Neuronal stem cell (in vitro differentiated cells): ENCODE data around the gene STAT5B.
"Not testable (repeated sequence)": the region's sequence is repeated elsewhere in the genome, so short reads cannot be mapped to it uniquely, and the experiment has no call there.

Source experiments
- DNase-seq: peaks from one replicate; pipeline ENCODE4 v3.0.0-alpha.2; 2013; ENCODE audit warnings: low spot score
- H2AFZ ChIP-seq: one replicate; pipeline ENCODE4 v1.6.1; 2013; ENCODE audit warnings: mild to moderate bottlenecking, low read length, inconsistent platforms
- H2AK5ac ChIP-seq: 2 replicates; pipeline ENCODE4 v1.6.1; 2013; ENCODE audit warnings: low read depth, mild to moderate bottlenecking, inconsistent platforms, low read length, moderate library complexity, mixed read lengths
- H2BK120ac ChIP-seq: 2 replicates; pipeline ENCODE4 v1.6.1; 2013; ENCODE audit warnings: low read depth, mild to moderate bottlenecking, inconsistent platforms, low read length, moderate library complexity, mixed read lengths
- H2BK12ac ChIP-seq: one replicate; pipeline ENCODE4 v1.6.1; 2013; ENCODE audit warnings: low read length, inconsistent platforms
- H2BK15ac ChIP-seq: 2 replicates; pipeline ENCODE4 v1.6.1; 2013; ENCODE audit warnings: mild to moderate bottlenecking, low read length, inconsistent platforms, mixed read lengths
- H2BK5ac ChIP-seq: one replicate; pipeline ENCODE4 v1.6.1; 2013; ENCODE audit warnings: inconsistent platforms, mild to moderate bottlenecking, low read length, moderate library complexity
- H3K14ac ChIP-seq: one replicate; pipeline ENCODE4 v1.6.1; 2013; ENCODE audit warnings: low read length, inconsistent platforms
- H3K18ac ChIP-seq: 2 replicates; pipeline ENCODE4 v1.6.1; 2013; ENCODE audit warnings: low read length, inconsistent platforms
- H3K23ac ChIP-seq: 2 replicates; pipeline ENCODE4 v1.6.1; 2013; ENCODE audit warnings: low read depth, mild to moderate bottlenecking, mixed read lengths, low read length, inconsistent platforms; ENCODE audit not compliant: poor library complexity
- H3K27ac ChIP-seq: replicated peaks from 3 replicates; pipeline ENCODE4 v1.5.1; 2013; ENCODE audit warnings: low read length, inconsistent platforms
- H3K27me3 ChIP-seq, 3 experiments: 2 replicates each; pipeline ENCODE4 v1.6.1; 2013; ENCODE audit warnings: low read length in 3 of 3, mild to moderate bottlenecking in 2 of 3, inconsistent platforms in 1 of 3, low read depth in 1 of 3, mixed read lengths in 1 of 3, moderate library complexity in 1 of 3; ENCODE audit not compliant: control insufficient read depth in 3 of 3, insufficient read depth in 3 of 3
- H3K36me3 ChIP-seq, 2 donors: replicated peaks in 1 of 2; 2 replicates each; pipeline ENCODE4 v1.6.1; 2013; ENCODE audit warnings: low read length in 2 of 2; ENCODE audit not compliant: control insufficient read depth in 2 of 2, insufficient read depth in 2 of 2
- H3K4ac ChIP-seq: 2 replicates; pipeline ENCODE4 v1.6.1; 2013; ENCODE audit warnings: inconsistent platforms, mild to moderate bottlenecking, low read length, moderate library complexity
- H3K4me1 ChIP-seq, 2 donors: 1 replicate in 1 of 2; 2 replicates in 1 of 2; pipeline ENCODE4 v1.6.1; 2013; ENCODE audit warnings: low read length in 2 of 2, low read depth in 1 of 2; ENCODE audit not compliant: control insufficient read depth in 2 of 2, insufficient read depth in 1 of 2
- H3K4me2 ChIP-seq: one replicate; pipeline ENCODE4 v1.6.1; 2013; ENCODE audit warnings: mild to moderate bottlenecking, low read length, inconsistent platforms; ENCODE audit not compliant: insufficient read depth, poor library complexity, severe bottlenecking
- H3K4me3 ChIP-seq, 2 donors: 2 replicates each; pipeline ENCODE4 v1.5.1; 2013; ENCODE audit warnings: low read length in 2 of 2, mild to moderate bottlenecking in 2 of 2, inconsistent platforms in 1 of 2, moderate library complexity in 1 of 2
- H3K79me1 ChIP-seq: one replicate; pipeline ENCODE4 v1.6.1; 2013; ENCODE audit warnings: low read depth, mild to moderate bottlenecking, inconsistent platforms, low read length, moderate library complexity
- H3K9ac ChIP-seq: one replicate; pipeline ENCODE4 v1.6.1; 2013; ENCODE audit warnings: mild to moderate bottlenecking, low read depth, low read length, inconsistent platforms; ENCODE audit not compliant: poor library complexity
- H3K9me3 ChIP-seq, 2 donors: replicated peaks in 1 of 2; 2 replicates each; pipeline versions ENCODE3 to v1.6.1; 2013; ENCODE audit warnings: low read length in 2 of 2, mild to moderate bottlenecking in 2 of 2, inconsistent platforms in 1 of 2, low read depth in 1 of 2, mixed read lengths in 1 of 2, moderate library complexity in 1 of 2; ENCODE audit not compliant: control insufficient read depth in 2 of 2, insufficient read depth in 1 of 2
- H4K8ac ChIP-seq: one replicate; pipeline ENCODE4 v1.6.1; 2013; ENCODE audit warnings: low read depth, mild to moderate bottlenecking, inconsistent platforms, low read length, moderate library complexity
- H4K91ac ChIP-seq: one replicate; pipeline ENCODE4 v1.6.1; 2013; ENCODE audit warnings: low read length, low read depth, mild to moderate bottlenecking, inconsistent platforms; ENCODE audit not compliant: poor library complexity
- WGBS, 2 donors: extraction: QIAGEN DNeasy Blood & Tissue Kit; methylation state at CpG; one replicate each; pipeline ENCODE4 v1.1.7; 2013; ENCODE audit warnings: missing lambda C conversion rate in 2 of 2, mixed read lengths in 1 of 2; ENCODE audit not compliant: insufficient read length in 2 of 2, insufficient replicate concordance in 1 of 2; ENCODE audit errors: extremely low coverage in 2 of 2; 5-methylcytosine and 5-hydroxymethylcytosine counted together

Gene STAT5B

DNA sequence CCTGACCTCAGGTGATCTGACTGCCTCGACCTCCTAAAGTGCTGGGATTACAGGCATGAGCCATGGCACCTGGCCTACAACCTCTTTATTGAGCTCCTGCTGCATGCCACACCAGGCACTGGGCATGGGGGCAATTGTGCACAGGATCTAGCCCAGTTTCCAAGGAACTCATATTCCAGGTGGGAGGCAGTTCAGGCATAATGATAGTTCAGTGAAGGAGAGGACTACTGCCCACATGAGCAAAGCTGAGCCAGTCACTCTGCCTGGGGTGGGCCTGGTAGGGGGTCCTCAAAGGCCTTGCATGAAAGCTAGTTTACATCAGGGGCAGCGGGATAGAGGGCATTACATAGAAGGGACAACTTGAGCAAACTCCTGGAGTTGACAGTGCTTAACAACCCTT, 88.4 kb downstream of the STAT5B start:
- DNase-seq, result no peak
- Histone ChIP-seq H3K4me3 (no peak overlapping the region), H2AK5ac (peak overlapping the region; percentile 13), H2BK15ac (no peak overlapping the region), H3K18ac (no peak overlapping the region), H3K79me1 (no peaks in the 10 kb centered on the region), H3K4ac (no peak overlapping the region), H3K14ac (no peak overlapping the region), H2BK12ac (no peak overlapping the region), H2BK5ac (no peak overlapping the region), H4K8ac (no peak overlapping the region), H3K27me3 (peaks cover 5 to 21% (median 9%) of the 10 kb centered on the region in 3 experiments), H3K9me3 (no peaks in the 10 kb centered on the region), H3K27ac (no peak overlapping the region), H4K91ac (no peak overlapping the region), H2BK120ac (no peak overlapping the region), H3K36me3 (no peaks in the 10 kb centered on the region), H2AFZ (no peak overlapping the region), H3K23ac (no peak overlapping the region), H3K9ac (no peak overlapping the region), H3K4me2 (no peak overlapping the region), H3K4me1 (peaks cover 19 to 21% of the 10 kb centered on the region in 2 donors)
- no CpG with 5 or more reads among the region's 2 CpGs for WGBS, 2 donors

GRCh38 chr17:42186191-42186590, 90.0 kb downstream of the STAT5B start:
- not testable (repeated sequence) for H3K18ac ChIP-seq, H3K9me3 ChIP-seq, H2BK12ac ChIP-seq, H3K4me3 ChIP-seq, DNase-seq, H2BK120ac ChIP-seq, H2AK5ac ChIP-seq, H3K36me3 ChIP-seq, H3K4me2 ChIP-seq, H4K8ac ChIP-seq, H3K14ac ChIP-seq, H2BK15ac ChIP-seq, H3K23ac ChIP-seq, H3K27ac ChIP-seq, H3K79me1 ChIP-seq, H3K9ac ChIP-seq, H4K91ac ChIP-seq, H2BK5ac ChIP-seq, H3K4ac ChIP-seq
- Histone ChIP-seq H2AFZ (peak overlapping the region; percentile 95), H3K4me1 (peaks cover 19 to 21% of the 10 kb centered on the region in 2 donors), H3K27me3 (peaks cover 7 to 37% (median 23%) of the 10 kb centered on the region in 3 experiments)
- no CpG with 5 or more reads among the region's 5 CpGs for WGBS, 2 donors

- Histone ChIP-seq H3K79me1 (no peaks in the 10 kb centered on the region), H3K4me1 (peaks cover 20 to 21% of the 10 kb centered on the region in 2 donors), H2AK5ac (no peak overlapping the region), H3K27ac (no peak overlapping the region), H4K91ac (no peak overlapping the region), H3K4me3 (peak overlapping the region in 1 of 2 donors; percentile 36), H3K27me3 (peaks cover 13 to 43% (median 29%) of the 10 kb centered on the region in 3 experiments), H3K36me3 (no peaks in the 10 kb centered on the region), H3K4ac (no peak overlapping the region), H2BK120ac (no peak overlapping the region), H2BK15ac (no peak overlapping the region), H3K9me3 (peaks cover 0 to 2% of the 10 kb centered on the region in 2 donors), H3K14ac (no peak overlapping the region), H2BK5ac (no peak overlapping the region), H3K18ac (no peak overlapping the region), H3K23ac (no peak overlapping the region), H3K9ac (no peak overlapping the region), H3K4me2 (peak overlapping the region; percentile 19), H2AFZ (peak overlapping the region; percentile 95), H4K8ac (no peak overlapping the region), H2BK12ac (no peak overlapping the region)
- DNase-seq, result peak; percentile 86
- no CpG with 5 or more reads among the region's 7 CpGs for WGBS, 2 donors
Observed at GRCh38 chr17:42185621-42185930, 90.6 kb downstream of the STAT5B start.

GRCh38 chr17:42184713-42185620, 91.2 kb downstream of the STAT5B start, which contains the start of gene HCRT:
TSS of gene HCRT (minus strand) at chr17:42185452. CDS start at chr17:42185365, 87 bp downstream.
- Histone ChIP-seq H3K27ac (no peak within 1 kb of the TSS), H3K36me3 (no peaks in the 10 kb centered on the region), H4K91ac (no peak within 1 kb of the TSS), H3K9ac (peak within 1 kb of the TSS; percentile 26), H3K79me1 (no peaks in the 10 kb centered on the region), H2BK15ac (peak within 1 kb of the TSS; percentile 76), H3K9me3 (peaks cover 0 to 2% of the 10 kb centered on the region in 2 donors), H3K4me2 (peak within 1 kb of the TSS; percentile 82), H2AFZ (peak within 1 kb of the TSS; percentile 95), H2BK12ac (peak within 1 kb of the TSS; percentile 68), H3K4me1 (peaks cover 21 to 22% of the 10 kb centered on the region in 2 donors), H4K8ac (no peak within 1 kb of the TSS), H2BK5ac (no peak within 1 kb of the TSS), H2AK5ac (peak within 1 kb of the TSS; percentile 34), H3K4me3 (peak within 1 kb of the TSS in 1 of 2 donors; percentile 36), H3K18ac (peak within 1 kb of the TSS; percentile 95), H3K23ac (peak within 1 kb of the TSS; percentile 67), H3K27me3 (peaks cover 15 to 49% (median 34%) of the 10 kb centered on the region in 3 experiments), H2BK120ac (no peak within 1 kb of the TSS), H3K4ac (no peak within 1 kb of the TSS), H3K14ac (peak within 1 kb of the TSS; percentile 51)
- DNase-seq, result peak; percentile 21
- WGBS, 2 donors, result no CpG with 5 or more reads among the region's 11 CpGs
